Coronary artery (tissue), 2 donors: ENCODE measurements around the gene CTDSP2.
"Not testable (repeated sequence)": the region's sequence is repeated elsewhere in the genome, so short reads cannot be mapped to it uniquely, and the experiment has no call there.

ENCODE experiments used
- DNase-seq: peaks from one replicate; pipeline ENCODE4 v3.0.0-alpha.2; 2017; ENCODE audit warnings: low spot score
- H3K27ac ChIP-seq, 2 donors: fragments of 200-600 bp; sonication (generic); one replicate each; pipeline ENCODE4 v1.5.1; 2016 to 2019
- H3K4me3 ChIP-seq: fragments of 200-600 bp; sonication (generic); 2 replicates; pipeline ENCODE4 v1.5.1; 2016; ENCODE audit warnings: mild to moderate bottlenecking, moderate library complexity
- TF ChIP-seq, protein P1 (sequence below): fragments of 200-600 bp; sonication (generic); IDR thresholded peaks from one replicate; pipeline ENCODE4 v1.5.1; 2019; ENCODE audit warnings: antibody characterized with exemption

CTDSP2 gene

GRCh38 chr12:57863676-57864075 is 17.1 kb upstream of the CTDSP2 start:
- Histone ChIP-seq H3K4me3 (no peak overlapping the region), H3K27ac (peak overlapping the region; percentile 94 to 98)
- TF ChIP-seq, protein P1, sequence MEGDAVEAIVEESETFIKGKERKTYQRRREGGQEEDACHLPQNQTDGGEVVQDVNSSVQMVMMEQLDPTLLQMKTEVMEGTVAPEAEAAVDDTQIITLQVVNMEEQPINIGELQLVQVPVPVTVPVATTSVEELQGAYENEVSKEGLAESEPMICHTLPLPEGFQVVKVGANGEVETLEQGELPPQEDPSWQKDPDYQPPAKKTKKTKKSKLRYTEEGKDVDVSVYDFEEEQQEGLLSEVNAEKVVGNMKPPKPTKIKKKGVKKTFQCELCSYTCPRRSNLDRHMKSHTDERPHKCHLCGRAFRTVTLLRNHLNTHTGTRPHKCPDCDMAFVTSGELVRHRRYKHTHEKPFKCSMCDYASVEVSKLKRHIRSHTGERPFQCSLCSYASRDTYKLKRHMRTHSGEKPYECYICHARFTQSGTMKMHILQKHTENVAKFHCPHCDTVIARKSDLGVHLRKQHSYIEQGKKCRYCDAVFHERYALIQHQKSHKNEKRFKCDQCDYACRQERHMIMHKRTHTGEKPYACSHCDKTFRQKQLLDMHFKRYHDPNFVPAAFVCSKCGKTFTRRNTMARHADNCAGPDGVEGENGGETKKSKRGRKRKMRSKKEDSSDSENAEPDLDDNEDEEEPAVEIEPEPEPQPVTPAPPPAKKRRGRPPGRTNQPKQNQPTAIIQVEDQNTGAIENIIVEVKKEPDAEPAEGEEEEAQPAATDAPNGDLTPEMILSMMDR: no peak
- DNase-seq: no peak

DNA sequence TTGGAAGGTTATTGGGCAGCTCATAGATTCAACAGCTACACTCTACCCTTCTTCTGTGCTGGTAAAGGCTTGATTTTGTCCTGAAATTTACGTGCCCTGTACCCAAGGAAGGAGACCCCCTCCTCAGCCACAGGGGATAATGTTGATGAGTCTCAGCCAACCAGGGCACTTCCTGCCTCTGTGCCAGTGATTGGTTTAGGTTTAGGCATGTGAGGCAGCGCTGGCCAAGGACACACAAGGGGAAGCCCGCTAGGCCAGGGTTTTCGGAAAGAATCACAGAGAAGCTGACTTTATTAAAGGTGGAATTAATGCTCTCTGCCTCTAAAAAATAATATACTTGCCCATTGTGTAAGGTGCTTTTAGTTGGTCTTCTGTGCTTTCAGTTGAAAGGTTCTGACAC is 15.4 kb upstream of the CTDSP2 start:
- no peak overlapping the region for H3K27ac ChIP-seq
- TF ChIP-seq, protein P1: no peak
- no peak for DNase-seq
- no peak overlapping the region for H3K4me3 ChIP-seq

DNA sequence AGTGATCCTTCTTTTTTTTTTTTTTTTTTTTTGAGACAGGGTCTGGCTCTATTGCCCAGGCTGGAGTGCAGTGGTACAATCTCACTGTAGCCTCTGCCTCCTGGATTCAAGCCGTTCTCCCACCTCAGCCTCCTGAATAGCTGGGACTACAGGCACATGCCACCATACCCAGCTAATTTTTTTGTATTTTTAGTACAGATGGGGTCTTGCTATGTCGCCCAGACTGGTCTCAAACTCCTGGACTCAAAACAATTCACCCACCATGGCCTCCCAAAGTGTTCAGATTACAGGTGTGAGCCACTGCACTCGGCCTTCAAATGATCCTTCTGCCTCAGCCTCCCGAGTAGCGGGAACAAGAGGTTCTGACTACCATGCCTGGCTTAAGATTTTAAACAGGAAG is 14.4 kb upstream of the CTDSP2 start:
- H3K4me3 ChIP-seq, DNase-seq: not testable (repeated sequence)

DNA sequence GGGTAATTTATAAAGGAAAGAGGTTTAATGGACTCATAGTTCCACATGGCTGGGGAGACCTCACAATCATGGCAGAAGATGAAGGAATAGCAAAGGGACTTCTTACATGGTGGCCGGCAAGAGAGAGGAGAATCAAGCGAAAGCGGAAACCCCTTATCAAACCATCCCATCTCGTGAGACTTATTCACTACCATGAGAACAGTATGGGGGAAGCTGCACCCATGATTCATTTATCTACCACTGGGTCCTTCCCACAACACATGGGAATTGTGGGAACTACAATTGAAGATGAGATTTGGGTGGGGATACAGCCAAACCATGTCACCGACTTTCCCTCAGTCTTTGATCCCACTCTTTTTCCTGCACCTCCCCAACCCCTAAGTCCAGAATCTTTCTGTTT is 12.6 kb upstream of the CTDSP2 start:
- no peak for DNase-seq
- H3K27ac ChIP-seq: no peak overlapping the region
- TF ChIP-seq, protein P1: no peak
- H3K4me3 ChIP-seq: no peak overlapping the region

More for the DNA sequence above, 14.4 kb upstream of the CTDSP2 start:
- H3K27ac ChIP-seq: not testable (repeated sequence)

GRCh38 chr12:57858123-57858522 is 11.6 kb upstream of the CTDSP2 start:
- H3K4me3 ChIP-seq, DNase-seq, H3K27ac ChIP-seq: not testable (repeated sequence)

DNA sequence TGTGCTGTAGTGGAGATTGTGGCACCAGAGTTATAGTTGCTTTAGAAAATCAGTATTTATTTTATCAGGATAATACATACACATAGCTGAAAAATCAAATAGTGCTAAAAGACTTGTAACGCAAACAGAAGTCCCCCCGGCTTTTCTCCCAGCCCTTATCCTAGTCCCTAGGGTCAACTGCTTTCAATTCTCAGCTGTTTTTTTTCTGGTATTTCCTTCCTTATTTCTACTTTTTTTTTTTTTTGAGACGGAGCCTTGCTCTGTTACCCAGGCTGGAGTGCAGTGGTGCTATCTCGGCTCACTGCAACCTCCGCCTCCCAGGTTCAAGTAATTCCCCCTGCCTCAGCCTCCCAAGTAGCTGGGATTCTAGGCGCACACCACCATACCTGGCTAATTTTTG is 8.4 kb upstream of the CTDSP2 start:
- H3K27ac ChIP-seq: no peak overlapping the region
- no peak for DNase-seq
- no peak overlapping the region for H3K4me3 ChIP-seq
- TF ChIP-seq, protein P1: no peak

DNA sequence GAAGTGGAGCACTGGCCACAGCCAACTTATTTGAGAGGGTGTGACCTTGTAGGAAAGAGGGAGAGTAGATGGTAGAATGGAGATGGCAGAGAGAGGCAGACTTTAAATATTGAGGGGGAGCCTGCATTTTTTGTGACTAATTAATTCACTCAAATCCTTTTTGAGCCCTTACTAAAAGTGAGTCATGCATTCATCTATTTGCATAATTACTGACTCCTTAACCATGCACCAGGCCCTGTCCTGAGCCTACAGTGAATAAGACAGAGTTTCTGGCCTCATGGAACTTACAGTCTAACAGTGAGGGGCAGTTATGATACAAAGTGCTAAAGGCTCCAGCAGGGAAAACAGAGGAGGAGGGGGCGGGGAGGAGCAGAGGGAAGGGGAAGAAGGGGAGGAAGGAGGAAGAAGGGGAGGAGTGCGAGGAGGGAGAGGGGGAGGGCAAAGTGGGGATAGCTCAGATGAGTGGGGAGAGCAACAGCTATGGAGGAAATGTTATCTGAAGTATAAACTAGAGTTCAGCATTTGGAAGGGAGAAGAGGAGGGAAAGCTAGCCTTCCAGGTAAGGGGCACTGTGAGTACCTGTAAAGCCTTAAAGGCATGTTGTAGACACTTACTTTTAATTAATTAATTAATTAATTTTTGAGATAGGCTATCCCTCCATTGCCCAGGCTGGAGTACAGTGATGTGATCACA is 7.5 kb upstream of the CTDSP2 start:
- no peak for DNase-seq
- TF ChIP-seq, protein P1: no peak
- Histone ChIP-seq H3K4me3 (no peak overlapping the region), H3K27ac (peak overlapping the region in 1 of 2 donors; percentile 74)

DNA sequence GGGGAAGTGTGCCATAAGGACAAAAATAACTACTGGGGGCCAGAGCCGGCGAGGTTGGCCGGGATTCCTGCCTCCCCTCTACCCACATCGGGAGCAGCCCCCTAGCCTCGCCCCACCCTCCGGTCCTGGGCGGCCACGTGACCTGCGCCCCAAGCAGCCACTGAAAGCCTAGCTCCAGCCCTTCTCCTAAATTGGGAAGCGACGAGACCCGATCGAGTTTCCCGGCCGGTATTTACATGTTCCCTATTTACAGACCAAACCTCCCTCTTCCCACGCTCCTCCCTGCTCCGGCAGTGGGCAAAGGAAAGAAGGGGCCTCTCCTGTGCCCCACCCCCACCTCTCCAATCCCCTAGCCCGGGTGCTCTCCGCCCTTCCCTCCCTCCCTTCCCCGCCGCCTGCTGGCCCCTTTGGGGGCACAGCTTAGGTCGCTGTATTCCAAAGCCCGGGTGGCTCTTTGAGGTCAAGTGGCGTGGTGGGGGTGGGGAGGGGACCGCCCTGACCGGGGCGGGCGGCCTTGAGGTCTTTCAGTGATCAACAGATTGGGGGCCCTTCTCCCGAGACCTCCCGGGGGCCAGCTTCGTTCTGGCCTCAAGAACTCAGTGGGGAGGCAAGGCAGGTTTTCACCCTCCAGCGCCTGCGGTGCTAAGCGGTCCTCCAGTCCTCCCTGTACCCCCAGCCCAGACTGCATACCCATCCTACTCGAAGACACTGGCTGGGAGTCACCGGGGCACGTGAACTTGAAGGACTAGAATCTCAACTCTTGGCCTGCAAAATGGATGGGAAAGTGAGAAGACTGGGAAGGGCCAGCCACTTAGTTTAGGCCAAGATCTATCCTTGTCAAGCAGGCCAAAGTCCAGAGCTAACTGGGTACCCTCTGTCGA is 6.3 kb upstream of the CTDSP2 start:
- H3K4me3 ChIP-seq: peak overlapping the region; percentile 70
- TF ChIP-seq, protein P1: no peak
- no peak for DNase-seq
- peak overlapping the region; percentile 74 to 86 for H3K27ac ChIP-seq
